ENCODE data around the gene PLCB2.

PLCB2 gene

DNA sequence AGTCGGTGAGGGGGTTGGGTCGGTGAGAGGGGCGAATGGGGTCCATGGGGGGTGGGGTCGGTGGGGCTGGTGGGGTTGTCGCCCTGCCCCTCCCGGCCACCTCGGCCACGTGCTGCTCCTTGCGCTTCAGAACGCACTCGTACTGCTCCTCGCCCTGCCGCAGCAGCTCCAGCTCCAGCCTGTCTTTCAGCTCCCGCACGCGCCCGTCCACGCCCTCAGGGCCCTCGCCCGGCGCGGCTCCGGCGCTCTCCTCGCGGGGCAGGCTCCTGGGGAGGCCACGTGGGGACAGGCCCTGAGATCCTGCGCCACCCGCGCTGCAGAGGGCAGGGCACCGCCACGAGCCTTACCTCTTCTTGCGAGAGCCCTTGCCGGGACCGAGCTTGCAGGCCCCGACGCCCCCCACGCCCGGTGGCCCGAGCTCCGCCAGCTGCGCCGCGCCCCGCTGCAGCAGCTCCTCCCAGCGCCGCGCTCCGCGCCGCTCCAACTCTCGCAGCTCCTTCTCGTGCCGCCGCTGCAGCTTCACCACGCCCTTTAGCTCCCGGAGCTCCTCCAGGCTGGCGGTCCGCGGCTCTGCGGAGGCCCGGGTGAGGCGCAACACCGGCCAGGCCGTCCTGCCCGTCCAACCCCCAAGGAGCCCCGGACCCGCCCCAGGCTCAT, 16.7 kb downstream of the PLCB2 start:
- H3K4me2 ChIP-seq (ENCODE audit: low read depth, low read length, poor library complexity, severe bottlenecking): no peak overlapping the region
- peaks cover 4% of the 10 kb centered on the region for H3K4me1 ChIP-seq (ENCODE audit: insufficient read depth, low read length, poor library complexity, severe bottlenecking)
- no peaks in the 10 kb centered on the region; the same call in 1 of the 2 replicates for H3K36me3 ChIP-seq (ENCODE audit: insufficient read depth, low read length)
- H3K9ac ChIP-seq (ENCODE audit: low read depth, low read length, poor library complexity, severe bottlenecking): no peak overlapping the region
- H3K4me3 ChIP-seq (ENCODE audit: low read length, poor library complexity, severe bottlenecking): no peak overlapping the region
- no peaks in the 10 kb centered on the region for H3F3A ChIP-seq (ENCODE audit: low read depth)
- no peaks in the 10 kb centered on the region for H3K9me2 ChIP-seq (replicated peaks; ENCODE audit: low read depth, low read length)
- H2AFZ ChIP-seq (ENCODE audit: low read length): no peak overlapping the region
- H3K27me3 ChIP-seq (ENCODE audit: insufficient read depth, low read length, poor library complexity, severe bottlenecking): no peaks in the 10 kb centered on the region
- no peak for TF ChIP-seq EZH2phosphoT487 (IDR thresholded peaks at IDR 0.05; ENCODE audit: borderline replicate concordance)
- TF ChIP-seq CTCF (conservative IDR thresholded peaks at IDR 0.05; ENCODE audit: low read length): no peak
- no peaks in the 10 kb centered on the region for H3K9me3 ChIP-seq (ENCODE audit: insufficient read depth, low read depth, low read length)
- no peaks in the 10 kb centered on the region for H3K79me2 ChIP-seq (ENCODE audit: insufficient read depth, low read length)
- no peaks in the 10 kb centered on the region for H4K20me1 ChIP-seq (ENCODE audit: insufficient read depth, low read length, poor library complexity, severe bottlenecking)

- Histone ChIP-seq H3K9ac (ENCODE audit: low read depth, low read length, poor library complexity, severe bottlenecking) (no peak overlapping the region), H3K9me2 (replicated peaks; ENCODE audit: low read depth, low read length) (no peaks in the 10 kb centered on the region), H3K4me1 (ENCODE audit: insufficient read depth, low read length, poor library complexity, severe bottlenecking) (peaks cover 4% of the 10 kb centered on the region), H3K4me2 (ENCODE audit: low read depth, low read length, poor library complexity, severe bottlenecking) (no peak overlapping the region), H3K27me3 (ENCODE audit: insufficient read depth, low read length, poor library complexity, severe bottlenecking) (no peaks in the 10 kb centered on the region), H3K4me3 (ENCODE audit: low read length, poor library complexity, severe bottlenecking) (no peak overlapping the region), H4K20me1 (ENCODE audit: insufficient read depth, low read length, poor library complexity, severe bottlenecking) (no peaks in the 10 kb centered on the region), H3F3A (ENCODE audit: low read depth) (no peaks in the 10 kb centered on the region), H3K36me3 (ENCODE audit: insufficient read depth, low read length) (no peaks in the 10 kb centered on the region; the same call in 1 of the 2 replicates), H3K9me3 (ENCODE audit: insufficient read depth, low read depth, low read length) (no peaks in the 10 kb centered on the region), H3K79me2 (ENCODE audit: insufficient read depth, low read length) (no peaks in the 10 kb centered on the region), H2AFZ (ENCODE audit: low read length) (no peak overlapping the region)
- no peak for TF ChIP-seq EZH2phosphoT487 (IDR thresholded peaks at IDR 0.05; ENCODE audit: borderline replicate concordance)
Observed at GRCh38 chr15:40290545-40290917, 17.2 kb downstream of the PLCB2 start.

DNA sequence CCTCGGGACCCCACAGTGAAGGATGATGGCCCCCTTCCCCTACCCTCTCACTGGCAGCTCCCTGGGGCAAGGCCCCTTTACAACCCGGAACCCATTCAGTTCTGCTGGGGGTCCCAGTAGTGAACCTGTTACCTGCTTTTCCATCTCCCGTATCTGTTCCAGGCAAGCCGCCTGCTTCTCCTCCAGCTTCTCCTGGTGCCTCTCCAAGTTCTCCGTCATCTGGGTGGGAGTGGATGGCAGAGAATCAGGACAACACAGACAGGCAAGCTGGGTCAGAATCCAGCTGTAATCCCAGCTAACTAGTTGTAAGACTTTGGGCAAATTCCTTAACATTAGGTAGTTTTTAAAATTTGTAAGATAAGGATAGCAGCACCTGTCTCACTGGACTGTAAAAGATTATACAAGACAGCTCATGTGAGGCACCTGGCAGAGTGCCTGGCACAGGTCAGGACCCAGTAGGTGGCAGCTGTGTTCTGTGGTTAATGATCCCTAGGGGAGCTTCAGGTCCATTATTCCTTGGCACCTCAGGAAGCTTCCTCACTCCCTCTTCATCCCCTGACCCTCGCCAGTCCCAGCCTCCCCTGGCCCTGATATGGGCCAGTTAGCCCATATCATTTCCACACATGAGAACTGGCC, 18.5 kb downstream of the PLCB2 start:
- no peaks in the 10 kb centered on the region for H4K20me1 ChIP-seq (ENCODE audit: insufficient read depth, low read length, poor library complexity, severe bottlenecking)
- no peaks in the 10 kb centered on the region for H3K9me2 ChIP-seq (replicated peaks; ENCODE audit: low read depth, low read length)
- no peaks in the 10 kb centered on the region for H3K79me2 ChIP-seq (ENCODE audit: insufficient read depth, low read length)
- no peak overlapping the region for H3K4me3 ChIP-seq (ENCODE audit: low read length, poor library complexity, severe bottlenecking)
- H2AFZ ChIP-seq (ENCODE audit: low read length): no peak overlapping the region
- H3K4me2 ChIP-seq (ENCODE audit: low read depth, low read length, poor library complexity, severe bottlenecking): no peak overlapping the region
- TF ChIP-seq EZH2phosphoT487 (IDR thresholded peaks at IDR 0.05; ENCODE audit: borderline replicate concordance) (no peak), CTCF (conservative IDR thresholded peaks at IDR 0.05; ENCODE audit: low read length) (no peak)
- 0 out of 2 replicates have a peak, but pooled peaks cover 3% of the 10 kb centered on the region for H3F3A ChIP-seq (ENCODE audit: low read depth)
- H3K27me3 ChIP-seq (ENCODE audit: insufficient read depth, low read length, poor library complexity, severe bottlenecking): no peaks in the 10 kb centered on the region
- no peaks in the 10 kb centered on the region for H3K9me3 ChIP-seq (ENCODE audit: insufficient read depth, low read depth, low read length)
- no peak overlapping the region for H3K9ac ChIP-seq (ENCODE audit: low read depth, low read length, poor library complexity, severe bottlenecking)
- H3K36me3 ChIP-seq (ENCODE audit: insufficient read depth, low read length): no peaks in the 10 kb centered on the region; the same call in 1 of the 2 replicates
- H3K4me1 ChIP-seq (ENCODE audit: insufficient read depth, low read length, poor library complexity, severe bottlenecking): peaks cover 4% of the 10 kb centered on the region

Measured in Loucy (cell line).